Measurements from ENCODE around the gene MAPK4.

Gene MAPK4

DNA sequence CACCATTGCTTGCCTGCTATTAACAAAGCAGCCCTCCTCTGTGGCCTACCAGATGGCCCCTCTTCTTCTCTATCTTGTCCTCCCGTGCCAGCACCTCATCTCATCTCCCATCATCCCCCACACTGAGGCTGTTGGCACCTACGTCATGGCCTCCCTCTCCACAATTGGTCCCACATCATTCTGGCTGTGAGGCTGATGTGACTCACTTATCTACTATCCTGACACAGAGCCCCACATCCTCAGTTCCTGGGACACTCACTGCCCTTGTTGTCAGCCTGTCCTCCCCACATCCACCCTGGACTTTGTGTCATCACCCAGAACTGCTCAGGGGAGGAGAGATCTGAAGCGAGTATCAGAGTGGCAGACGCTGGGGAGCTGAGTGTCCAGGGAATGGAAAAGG is 157.0 kb downstream of the MAPK4 start:
- H3K27ac ChIP-seq (replicated peaks), result no peak overlapping the region
- no peak overlapping the region for H3K4me3 ChIP-seq (replicated peaks; ENCODE audit: insufficient read depth, low read length)
- TF ChIP-seq SPI1 (IDR thresholded peaks at IDR 0.05; ENCODE audit: borderline replicate concordance, low read depth) (no peak), GABPA (IDR thresholded peaks at IDR 0.05; ENCODE audit: low read depth) (no peak), POLR2AphosphoS5 (IDR thresholded peaks at IDR 0.05; ENCODE audit: low read depth) (no peak)
- TF ChIP-seq, protein P1, sequence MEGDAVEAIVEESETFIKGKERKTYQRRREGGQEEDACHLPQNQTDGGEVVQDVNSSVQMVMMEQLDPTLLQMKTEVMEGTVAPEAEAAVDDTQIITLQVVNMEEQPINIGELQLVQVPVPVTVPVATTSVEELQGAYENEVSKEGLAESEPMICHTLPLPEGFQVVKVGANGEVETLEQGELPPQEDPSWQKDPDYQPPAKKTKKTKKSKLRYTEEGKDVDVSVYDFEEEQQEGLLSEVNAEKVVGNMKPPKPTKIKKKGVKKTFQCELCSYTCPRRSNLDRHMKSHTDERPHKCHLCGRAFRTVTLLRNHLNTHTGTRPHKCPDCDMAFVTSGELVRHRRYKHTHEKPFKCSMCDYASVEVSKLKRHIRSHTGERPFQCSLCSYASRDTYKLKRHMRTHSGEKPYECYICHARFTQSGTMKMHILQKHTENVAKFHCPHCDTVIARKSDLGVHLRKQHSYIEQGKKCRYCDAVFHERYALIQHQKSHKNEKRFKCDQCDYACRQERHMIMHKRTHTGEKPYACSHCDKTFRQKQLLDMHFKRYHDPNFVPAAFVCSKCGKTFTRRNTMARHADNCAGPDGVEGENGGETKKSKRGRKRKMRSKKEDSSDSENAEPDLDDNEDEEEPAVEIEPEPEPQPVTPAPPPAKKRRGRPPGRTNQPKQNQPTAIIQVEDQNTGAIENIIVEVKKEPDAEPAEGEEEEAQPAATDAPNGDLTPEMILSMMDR (IDR thresholded peaks at IDR 0.05; ENCODE audit: insufficient read depth, low read length), result no peak
- TF ChIP-seq, protein P2, sequence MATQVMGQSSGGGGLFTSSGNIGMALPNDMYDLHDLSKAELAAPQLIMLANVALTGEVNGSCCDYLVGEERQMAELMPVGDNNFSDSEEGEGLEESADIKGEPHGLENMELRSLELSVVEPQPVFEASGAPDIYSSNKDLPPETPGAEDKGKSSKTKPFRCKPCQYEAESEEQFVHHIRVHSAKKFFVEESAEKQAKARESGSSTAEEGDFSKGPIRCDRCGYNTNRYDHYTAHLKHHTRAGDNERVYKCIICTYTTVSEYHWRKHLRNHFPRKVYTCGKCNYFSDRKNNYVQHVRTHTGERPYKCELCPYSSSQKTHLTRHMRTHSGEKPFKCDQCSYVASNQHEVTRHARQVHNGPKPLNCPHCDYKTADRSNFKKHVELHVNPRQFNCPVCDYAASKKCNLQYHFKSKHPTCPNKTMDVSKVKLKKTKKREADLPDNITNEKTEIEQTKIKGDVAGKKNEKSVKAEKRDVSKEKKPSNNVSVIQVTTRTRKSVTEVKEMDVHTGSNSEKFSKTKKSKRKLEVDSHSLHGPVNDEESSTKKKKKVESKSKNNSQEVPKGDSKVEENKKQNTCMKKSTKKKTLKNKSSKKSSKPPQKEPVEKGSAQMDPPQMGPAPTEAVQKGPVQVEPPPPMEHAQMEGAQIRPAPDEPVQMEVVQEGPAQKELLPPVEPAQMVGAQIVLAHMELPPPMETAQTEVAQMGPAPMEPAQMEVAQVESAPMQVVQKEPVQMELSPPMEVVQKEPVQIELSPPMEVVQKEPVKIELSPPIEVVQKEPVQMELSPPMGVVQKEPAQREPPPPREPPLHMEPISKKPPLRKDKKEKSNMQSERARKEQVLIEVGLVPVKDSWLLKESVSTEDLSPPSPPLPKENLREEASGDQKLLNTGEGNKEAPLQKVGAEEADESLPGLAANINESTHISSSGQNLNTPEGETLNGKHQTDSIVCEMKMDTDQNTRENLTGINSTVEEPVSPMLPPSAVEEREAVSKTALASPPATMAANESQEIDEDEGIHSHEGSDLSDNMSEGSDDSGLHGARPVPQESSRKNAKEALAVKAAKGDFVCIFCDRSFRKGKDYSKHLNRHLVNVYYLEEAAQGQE (IDR thresholded peaks at IDR 0.05; ENCODE audit: insufficient replicate concordance, low read depth), result no peak
- no peak for DNase-seq (ENCODE audit: low read depth in 1 of 2, low spot score in 1 of 2)
- H3K27me3 ChIP-seq (ENCODE audit: insufficient read depth, poor library complexity, severe bottlenecking), result peaks cover 5% of the 10 kb centered on the region

DNA sequence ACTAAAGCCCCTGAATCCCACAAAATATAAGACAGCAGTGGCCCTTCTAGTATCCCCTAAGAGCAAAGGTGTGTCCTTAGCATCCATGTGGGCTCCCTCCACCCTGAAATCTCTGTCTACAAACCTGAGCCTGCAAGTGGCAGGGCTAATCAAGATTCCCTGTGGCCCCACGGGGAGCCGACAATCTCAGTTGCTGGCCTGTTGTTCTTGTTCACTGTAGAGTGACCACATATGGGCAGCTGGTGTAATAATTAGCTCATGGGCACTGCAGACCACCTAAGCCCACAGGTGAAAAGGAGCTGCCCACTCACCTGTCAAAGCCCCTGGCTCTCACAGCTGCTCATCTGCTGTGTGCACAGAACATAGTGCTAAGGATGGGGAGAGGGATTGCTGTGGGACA is 157.7 kb downstream of the MAPK4 start:
- TF ChIP-seq, protein P1 (IDR thresholded peaks at IDR 0.05; ENCODE audit: insufficient read depth, low read length), result no peak
- TF ChIP-seq, protein P2 (IDR thresholded peaks at IDR 0.05; ENCODE audit: insufficient replicate concordance, low read depth), result no peak
- TF ChIP-seq SPI1 (IDR thresholded peaks at IDR 0.05; ENCODE audit: borderline replicate concordance, low read depth) (no peak), POLR2AphosphoS5 (IDR thresholded peaks at IDR 0.05; ENCODE audit: low read depth) (no peak), GABPA (IDR thresholded peaks at IDR 0.05; ENCODE audit: low read depth) (no peak)
- H3K27ac ChIP-seq (replicated peaks), result no peak overlapping the region
- H3K4me3 ChIP-seq (replicated peaks; ENCODE audit: insufficient read depth, low read length), result no peak overlapping the region
- H3K27me3 ChIP-seq (ENCODE audit: insufficient read depth, poor library complexity, severe bottlenecking), result peaks cover 5% of the 10 kb centered on the region
- DNase-seq (ENCODE audit: low read depth in 1 of 2, low spot score in 1 of 2), result no peak

DNA sequence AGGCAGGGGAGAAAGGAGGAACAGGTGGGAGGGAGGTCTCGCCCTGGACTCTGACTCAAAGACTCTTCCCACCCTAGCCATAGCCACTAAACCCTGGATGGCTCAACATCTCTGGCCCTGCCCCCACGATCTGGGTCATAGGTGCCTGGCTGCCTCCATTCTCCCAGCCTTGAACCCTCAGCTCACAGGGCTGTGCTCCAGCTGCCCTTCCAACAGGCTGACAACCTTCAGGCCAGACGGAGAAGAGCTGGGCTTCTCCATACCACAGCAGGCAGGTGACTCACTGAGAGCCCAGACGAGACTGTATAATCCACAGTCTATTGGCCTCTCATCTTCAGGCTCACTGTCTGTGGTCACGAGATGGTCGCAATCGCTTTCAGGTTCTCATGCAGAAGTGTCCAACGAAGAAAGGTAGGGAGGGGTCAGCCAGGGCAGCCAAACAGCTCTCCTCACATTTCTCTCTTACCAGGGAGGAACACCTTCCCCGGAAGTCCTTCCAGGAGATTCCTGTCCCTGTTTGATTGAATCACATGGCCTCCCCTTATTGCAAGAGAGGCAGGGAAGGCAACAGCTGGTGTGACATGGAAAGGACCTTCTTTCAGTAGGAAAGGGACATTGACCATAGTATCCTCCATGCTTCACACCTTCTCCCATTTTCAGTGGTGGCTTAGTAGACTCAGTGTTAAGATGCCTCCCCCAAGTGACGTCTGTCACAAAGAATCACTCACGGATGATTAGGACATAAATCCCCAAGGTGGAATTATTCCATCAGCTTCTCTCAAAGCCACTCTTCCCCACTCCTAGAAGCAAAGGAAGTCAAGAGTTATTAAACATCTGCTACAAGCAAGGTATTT is 159.8 kb downstream of the MAPK4 start:
- Histone ChIP-seq H3K27me3 (ENCODE audit: insufficient read depth, poor library complexity, severe bottlenecking) (peaks cover 5% of the 10 kb centered on the region), H3K27ac (replicated peaks) (no peak overlapping the region)

More for the DNA sequence above, 159.8 kb downstream of the MAPK4 start:
- H3K4me3 ChIP-seq (replicated peaks; ENCODE audit: insufficient read depth, low read length), result no peak overlapping the region
- DNase-seq (ENCODE audit: low read depth in 1 of 2, low spot score in 1 of 2), result no peak
- TF ChIP-seq POLR2AphosphoS5 (IDR thresholded peaks at IDR 0.05; ENCODE audit: low read depth) (no peak), GABPA (IDR thresholded peaks at IDR 0.05; ENCODE audit: low read depth) (no peak), SPI1 (IDR thresholded peaks at IDR 0.05; ENCODE audit: borderline replicate concordance, low read depth) (no peak)
- TF ChIP-seq, protein P1 (IDR thresholded peaks at IDR 0.05; ENCODE audit: insufficient read depth, low read length), result no peak
- TF ChIP-seq, protein P2 (IDR thresholded peaks at IDR 0.05; ENCODE audit: insufficient replicate concordance, low read depth), result no peak
